HEK293T (cell line): ENCODE measurements around the gene ZNF550.

Source experiments
- CTCF ChIA-PET: fragments of 350-600 bp; formaldehyde crosslinking; extraction: SDS; loops from one replicate; lab custom pipeline; 2021; ENCODE audit warnings: antibody characterized with exemption, inconsistent platforms; lab: Yijun Ruan, JAX
- POLR2A ChIA-PET: fragments of 350-600 bp; formaldehyde crosslinking; extraction: SDS; loops from one replicate; lab custom pipeline; 2020; ENCODE audit warnings: antibody characterized with exemption, inconsistent platforms; lab: Yijun Ruan, JAX
- DNase-seq: peaks from one replicate; pipeline ENCODE4 v3.0.0; 2012; ENCODE audit warnings: mixed read lengths; ENCODE audit errors: extremely low spot score
- ARNT ChIP-seq: fragments of 450-650 bp; IDR thresholded peaks from 2 replicates; pipeline ENCODE4 v1.6.1; 2017; ENCODE audit warnings: mild to moderate bottlenecking
- BHLHE40 ChIP-seq: fragments of 450-650 bp; IDR thresholded peaks from 2 replicates; pipeline ENCODE4 v1.6.1; 2016; ENCODE audit warnings: mild to moderate bottlenecking, moderate library complexity, borderline replicate concordance
- CTBP1 ChIP-seq: fragments of 450-650 bp; IDR thresholded peaks from 2 replicates; pipeline ENCODE4 v1.6.1; 2016; ENCODE audit warnings: borderline replicate concordance
- ELF4 ChIP-seq: fragments of 450-650 bp; IDR thresholded peaks from 2 replicates; pipeline ENCODE4 v1.6.1; 2017; ENCODE audit warnings: antibody characterized with exemption
- FOXA1 ChIP-seq: fragments of 450-650 bp; IDR thresholded peaks from 2 replicates; pipeline ENCODE4 v1.6.1; 2016; ENCODE audit warnings: mild to moderate bottlenecking
- FOXK2 ChIP-seq: fragments of 450-650 bp; IDR thresholded peaks from 2 replicates; pipeline ENCODE4 v1.6.1; 2016; ENCODE audit warnings: mild to moderate bottlenecking
- FOXM1 ChIP-seq: fragments of 450-650 bp; IDR thresholded peaks from 2 replicates; pipeline ENCODE4 v1.6.1; 2017; ENCODE audit warnings: mild to moderate bottlenecking, borderline replicate concordance
- HDGF ChIP-seq: fragments of 450-650 bp; IDR thresholded peaks from 2 replicates; pipeline ENCODE4 v1.6.1; 2017; ENCODE audit warnings: antibody characterized with exemption, borderline replicate concordance
- L3MBTL2 ChIP-seq: fragments of 450-650 bp; conservative IDR thresholded peaks from 2 replicates; pipeline ENCODE4 v1.6.1; 2016; ENCODE audit warnings: mild to moderate bottlenecking
- LEF1 ChIP-seq: fragments of 450-650 bp; IDR thresholded peaks from 2 replicates; pipeline ENCODE4 v1.6.1; 2017; ENCODE audit warnings: mild to moderate bottlenecking, borderline replicate concordance
- NFRKB ChIP-seq: fragments of 450-650 bp; IDR thresholded peaks from 2 replicates; pipeline ENCODE4 v1.6.1; 2016; ENCODE audit warnings: mild to moderate bottlenecking, moderate library complexity
- SP1 ChIP-seq: fragments of 450-650 bp; IDR thresholded peaks from 2 replicates; pipeline ENCODE4 v1.6.1; 2017
- SUZ12 ChIP-seq: fragments of 450-650 bp; IDR thresholded peaks from 2 replicates; pipeline ENCODE4 v1.6.1; 2016; ENCODE audit warnings: mild to moderate bottlenecking
- TARDBP ChIP-seq: fragments of 450-650 bp; IDR thresholded peaks from 2 replicates; pipeline ENCODE4 v1.6.1; 2016
- ZNF384 ChIP-seq: fragments of 450-650 bp; IDR thresholded peaks from 2 replicates; pipeline ENCODE4 v1.6.1; 2016
- TF ChIP-seq, protein P1 (sequence below): fragments of 450-650 bp; IDR thresholded peaks from 2 replicates; pipeline ENCODE4 v1.6.1; 2016

The ZNF550 gene

DNA sequence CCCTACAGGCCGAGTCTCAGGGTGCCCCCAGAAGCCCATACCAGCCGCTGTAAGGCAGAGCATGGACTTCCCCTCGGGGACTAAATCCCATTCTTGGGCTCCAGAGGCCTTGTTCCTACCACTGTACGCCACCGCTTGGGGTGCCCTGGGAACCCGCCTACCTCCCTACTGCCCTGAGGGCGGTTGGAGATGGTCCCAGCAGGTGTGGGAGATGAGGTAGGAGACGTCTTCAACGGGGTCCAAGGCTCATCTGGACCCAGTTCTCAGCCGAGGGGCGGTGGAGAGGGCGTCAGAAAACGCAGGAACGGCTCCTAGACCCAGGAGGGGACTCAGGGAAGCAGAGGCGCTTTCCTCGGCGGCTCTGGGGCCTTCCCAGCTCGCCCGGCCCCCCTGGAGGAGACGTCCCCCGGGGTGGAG lies 23.4 kb upstream of the ZNF550 start:
- POLR2A ChIA-PET, result no interaction called here
- no peak for DNase-seq
- CTCF ChIA-PET, result no interaction called here
- TF ChIP-seq, protein P1, sequence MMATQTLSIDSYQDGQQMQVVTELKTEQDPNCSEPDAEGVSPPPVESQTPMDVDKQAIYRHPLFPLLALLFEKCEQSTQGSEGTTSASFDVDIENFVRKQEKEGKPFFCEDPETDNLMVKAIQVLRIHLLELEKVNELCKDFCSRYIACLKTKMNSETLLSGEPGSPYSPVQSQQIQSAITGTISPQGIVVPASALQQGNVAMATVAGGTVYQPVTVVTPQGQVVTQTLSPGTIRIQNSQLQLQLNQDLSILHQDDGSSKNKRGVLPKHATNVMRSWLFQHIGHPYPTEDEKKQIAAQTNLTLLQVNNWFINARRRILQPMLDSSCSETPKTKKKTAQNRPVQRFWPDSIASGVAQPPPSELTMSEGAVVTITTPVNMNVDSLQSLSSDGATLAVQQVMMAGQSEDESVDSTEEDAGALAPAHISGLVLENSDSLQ, result no peak
- TF ChIP-seq HDGF (no peak), BHLHE40 (no peak), NFRKB (no peak), FOXK2 (no peak), TARDBP (no peak), CTBP1 (no peak), ZNF384 (no peak), FOXA1 (no peak), FOXM1 (no peak), SP1 (no peak), SUZ12 (no peak), ARNT (no peak), ELF4 (no peak), LEF1 (no peak), L3MBTL2 (no peak)

DNA sequence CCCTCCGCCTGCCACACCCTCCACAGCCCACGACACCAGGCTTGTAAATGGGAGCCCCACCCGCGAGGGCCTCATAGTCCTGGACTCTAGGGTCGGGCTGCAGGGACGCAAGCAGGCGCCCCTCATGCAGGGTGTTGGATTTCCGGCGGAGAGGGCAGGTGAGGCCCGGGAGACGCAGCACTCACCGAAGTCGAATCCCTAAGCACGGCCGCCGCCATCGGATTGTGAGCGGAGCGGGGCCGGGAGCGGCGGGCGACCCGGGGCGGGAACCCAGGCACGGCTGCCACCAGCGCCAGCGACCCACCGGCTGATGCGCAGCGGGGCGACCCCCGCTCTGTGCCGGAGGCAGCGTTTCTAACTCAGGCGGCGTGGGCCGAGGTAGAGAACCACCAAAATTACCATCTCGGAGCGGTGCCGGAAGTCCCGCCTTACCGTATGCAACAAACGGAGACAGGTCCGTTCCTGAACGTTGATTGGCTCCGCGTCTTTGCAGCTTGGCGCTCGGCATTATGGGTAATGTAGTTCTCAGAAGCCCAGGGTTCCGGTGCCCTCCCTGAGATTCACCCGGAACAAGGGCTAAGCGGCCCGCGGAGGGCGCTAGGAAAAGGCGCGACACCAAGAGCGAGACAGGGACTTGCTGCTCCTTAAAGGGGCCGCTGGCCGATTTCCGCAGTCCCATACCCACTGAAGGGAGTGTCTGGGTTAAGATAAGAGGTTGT lies 19.0 kb upstream of the ZNF550 start, which contains the start of gene ZNF416:
TSS of gene ZNF416 (minus strand) at position 425 of the 719 bp plus-strand sequence. CDS start at position 218, 207 bp downstream.
- POLR2A ChIA-PET, result no interaction called here
- peak; percentile 66 for TF ChIP-seq L3MBTL2
- no peak for TF ChIP-seq SP1
- peak; percentile 52; the same call in 1 of the 2 replicates for TF ChIP-seq ELF4
- TF ChIP-seq, protein P1, result peak; percentile 80
- DNase-seq, result peak; percentile 96
- CTCF ChIA-PET, result no interaction called here

DNA sequence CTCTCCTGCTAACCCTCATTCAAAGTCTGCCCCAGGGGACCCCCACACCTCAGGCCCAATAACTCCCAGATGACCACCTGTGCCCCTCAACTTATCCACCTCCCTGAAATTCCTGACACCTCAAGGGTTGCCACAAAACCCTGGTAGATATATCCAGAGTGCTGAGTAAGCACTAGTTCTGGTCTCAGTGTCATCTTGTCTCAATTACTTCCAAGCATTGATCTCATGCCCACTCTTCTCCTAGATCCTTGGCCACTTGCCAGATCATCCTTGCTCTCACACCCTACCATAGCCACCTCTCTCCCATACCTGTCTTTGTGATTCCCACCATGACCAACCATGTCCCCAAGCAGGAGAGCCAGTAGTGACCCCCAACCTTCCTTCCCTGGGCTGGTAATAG lies 17.0 kb upstream of the ZNF550 start:
- TF ChIP-seq TARDBP (no peak), ELF4 (no peak), SUZ12 (no peak)
- no peak for DNase-seq
- ChIA-PET CTCF (no interaction called here), POLR2A (no interaction called here)

DNA sequence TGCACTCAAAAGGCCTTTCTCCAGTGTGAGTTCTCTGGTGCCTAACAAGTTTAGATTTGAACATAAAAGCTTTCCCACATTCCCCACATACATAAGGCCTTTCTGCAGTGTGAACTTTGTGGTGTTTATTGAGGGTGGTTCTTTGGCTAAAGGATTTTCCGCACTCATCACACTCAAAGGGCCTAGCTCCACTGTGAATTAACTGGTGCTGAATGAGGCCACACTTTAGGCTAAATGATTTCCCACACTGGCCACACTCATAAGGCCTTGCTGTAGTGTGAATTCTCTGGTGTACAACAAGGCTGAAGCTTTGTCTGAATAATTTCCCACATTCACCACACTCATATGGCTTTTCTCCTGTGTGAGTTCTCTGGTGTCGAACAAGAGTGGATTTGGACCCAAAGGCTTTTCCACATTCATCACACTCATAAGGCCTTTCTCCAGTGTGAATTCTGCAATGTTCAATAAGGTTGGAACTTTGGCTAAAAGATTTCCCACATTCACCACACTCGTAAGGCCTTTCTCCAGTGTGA lies 12.8 kb upstream of the ZNF550 start:
- DNase-seq, result no peak
- no peak for TF ChIP-seq TARDBP
- TF ChIP-seq SP1, result no peak
- no peak for TF ChIP-seq HDGF
- no peak for TF ChIP-seq ARNT
- no peak for TF ChIP-seq SUZ12
- TF ChIP-seq, protein P1, result no peak
- no peak for TF ChIP-seq CTBP1
- ChIA-PET CTCF (no interaction called here), POLR2A (no interaction called here)

DNA sequence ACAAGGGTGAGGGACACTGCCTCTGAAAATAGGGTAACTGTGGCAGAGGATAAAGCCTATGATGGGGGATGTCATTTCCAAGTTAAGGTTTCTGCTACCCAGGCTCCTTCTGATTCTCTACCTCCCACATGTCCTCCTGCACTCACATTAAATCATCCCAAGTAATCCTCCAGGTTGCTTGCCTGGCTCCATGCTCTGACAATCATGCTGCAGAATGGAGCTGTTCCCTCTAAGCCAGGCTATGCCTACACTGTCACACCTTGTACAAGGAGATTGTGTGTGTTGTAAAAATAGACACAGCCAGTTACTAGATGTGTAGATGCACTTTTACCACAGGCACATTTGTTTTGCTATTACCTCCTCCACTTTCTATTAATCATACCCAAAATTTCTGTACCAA lies 11.0 kb upstream of the ZNF550 start:
- DNase-seq, result no peak
- POLR2A ChIA-PET, result no interaction called here
- CTCF ChIA-PET, result no interaction called here
- TF ChIP-seq ELF4 (no peak), L3MBTL2 (no peak), ARNT (no peak), ZNF384 (no peak), CTBP1 (no peak), TARDBP (no peak), FOXA1 (no peak), SUZ12 (no peak), FOXM1 (no peak), LEF1 (no peak), BHLHE40 (no peak), HDGF (no peak), NFRKB (no peak), SP1 (no peak), FOXK2 (no peak)
- TF ChIP-seq, protein P1, result no peak

DNA sequence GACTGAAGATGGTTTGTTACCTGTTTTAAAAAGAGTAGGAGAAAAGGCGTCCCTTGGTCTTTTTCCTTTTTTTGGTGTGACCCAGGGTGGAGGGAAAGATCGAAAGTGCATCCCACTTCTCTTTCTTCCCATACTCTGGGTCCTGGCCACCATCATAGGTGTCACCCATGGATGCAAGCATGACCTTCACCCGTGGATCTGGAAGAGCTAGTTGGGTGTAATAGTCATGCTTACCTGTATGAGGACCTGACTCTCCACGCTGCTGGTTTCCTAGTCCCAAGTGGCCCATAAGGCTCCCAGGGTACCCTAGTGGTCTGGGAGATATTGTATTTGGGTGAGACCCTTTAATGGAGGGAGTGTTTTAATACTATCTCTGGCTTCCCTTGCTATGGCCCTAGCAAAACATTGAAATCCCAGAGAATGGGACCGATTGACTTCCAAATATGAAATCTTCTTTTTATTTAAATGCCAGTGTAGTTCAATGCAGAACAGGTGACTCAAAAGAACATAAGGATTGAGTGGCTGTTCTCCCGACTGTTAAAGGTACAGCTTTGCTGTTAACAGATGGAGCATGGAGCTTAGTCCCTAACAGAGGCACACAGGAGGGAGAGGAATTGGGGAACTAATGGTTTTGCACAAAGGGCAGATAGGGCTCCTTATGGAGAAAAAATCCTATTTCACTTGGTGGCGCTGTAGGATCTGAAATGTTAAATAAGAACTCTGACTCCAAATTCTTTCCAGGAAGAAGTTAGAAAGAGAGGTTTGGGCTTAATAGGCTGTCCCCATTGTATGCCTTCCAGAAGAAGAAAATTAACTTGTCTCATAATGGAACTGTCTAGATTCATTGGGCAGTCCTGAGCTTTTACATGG lies 7.0 kb upstream of the ZNF550 start:
- CTCF ChIA-PET, result no interaction called here
- POLR2A ChIA-PET, result no interaction called here
- DNase-seq, result no peak
- no peak for TF ChIP-seq HDGF
- no peak for TF ChIP-seq ARNT
- no peak for TF ChIP-seq ZNF384
- no peak for TF ChIP-seq L3MBTL2
- TF ChIP-seq NFRKB, result no peak
- TF ChIP-seq, protein P1, result no peak
- no peak for TF ChIP-seq LEF1
